HG03432 (cell line): Measurements from ENCODE around the gene TMEM204.
"Not testable (repeated sequence)": the region's sequence is repeated elsewhere in the genome, so short reads cannot be mapped to it uniquely, and the experiment has no call there.

Source experiments
- ATAC-seq: cut with Tn5 transposase; IDR thresholded peaks from one replicate; pipeline ENCODE4 v1.9.1; 2021; ENCODE audit warnings: mild to moderate bottlenecking, moderate library complexity; ENCODE audit not compliant: unreplicated experiment

TMEM204 gene

GRCh38 chr16:1581804-1582203, 48.3 kb downstream of the TMEM204 start:
- no peak for ATAC-seq

- no peak for ATAC-seq
These were observed 49.7 kb downstream of the TMEM204 start for GRCh38 chr16:1583180-1583579.

- ATAC-seq = no peak
These were observed 51.5 kb downstream of the TMEM204 start for GRCh38 chr16:1584926-1585484.

GRCh38 chr16:1590366-1590765, 56.9 kb downstream of the TMEM204 start:
- no peak for ATAC-seq

- ATAC-seq = no peak
These were observed 57.7 kb downstream of the TMEM204 start for GRCh38 chr16:1590930-1591705.

- no peak for ATAC-seq
These were observed 59.0 kb downstream of the TMEM204 start for GRCh38 chr16:1592446-1592845.

- ATAC-seq = not testable (repeated sequence)
These were observed 62.0 kb downstream of the TMEM204 start for GRCh38 chr16:1595511-1595910.

GRCh38 chr16:1596516-1596915, 63.0 kb downstream of the TMEM204 start:
- no peak for ATAC-seq

- ATAC-seq = no peak
These were observed 63.7 kb downstream of the TMEM204 start for GRCh38 chr16:1597154-1597553.

- no peak for ATAC-seq
These were observed 67.6 kb downstream of the TMEM204 start for GRCh38 chr16:1601031-1601430.

- ATAC-seq = no peak
These were observed 68.0 kb downstream of the TMEM204 start for GRCh38 chr16:1601489-1601888.

GRCh38 chr16:1602285-1602684, 68.8 kb downstream of the TMEM204 start:
- no peak for ATAC-seq
